GM21528 (cell line): ENCODE measurements around the gene SNX33.
"Not testable (repeated sequence)": the region's sequence is repeated elsewhere in the genome, so short reads cannot be mapped to it uniquely, and the experiment has no call there.

Experiments
- ATAC-seq: cut with Tn5 transposase; IDR thresholded peaks from one replicate; pipeline ENCODE4 v1.9.1; 2021; ENCODE audit warnings: mild to moderate bottlenecking, moderate library complexity; ENCODE audit not compliant: unreplicated experiment, low FRiP score

SNX33 gene

DNA sequence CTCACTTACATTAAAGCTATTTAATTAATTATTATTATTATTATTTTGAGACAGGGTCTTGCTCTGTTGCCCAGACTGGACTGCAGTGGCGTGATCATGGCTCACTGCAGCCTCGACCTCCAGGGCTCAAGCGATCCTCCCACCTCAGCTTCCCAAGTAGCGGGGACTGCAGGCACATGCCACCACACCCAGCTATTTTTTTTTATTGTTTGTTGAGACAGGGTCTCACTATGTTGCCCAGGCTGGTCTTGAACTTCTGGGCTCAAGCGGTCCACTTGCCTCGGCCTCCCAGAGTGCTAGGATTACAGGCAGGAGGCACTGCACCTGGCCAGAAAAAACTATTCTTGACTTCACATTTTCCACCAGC lies 30.6 kb downstream of the SNX33 start:
- not testable (repeated sequence) for ATAC-seq

DNA sequence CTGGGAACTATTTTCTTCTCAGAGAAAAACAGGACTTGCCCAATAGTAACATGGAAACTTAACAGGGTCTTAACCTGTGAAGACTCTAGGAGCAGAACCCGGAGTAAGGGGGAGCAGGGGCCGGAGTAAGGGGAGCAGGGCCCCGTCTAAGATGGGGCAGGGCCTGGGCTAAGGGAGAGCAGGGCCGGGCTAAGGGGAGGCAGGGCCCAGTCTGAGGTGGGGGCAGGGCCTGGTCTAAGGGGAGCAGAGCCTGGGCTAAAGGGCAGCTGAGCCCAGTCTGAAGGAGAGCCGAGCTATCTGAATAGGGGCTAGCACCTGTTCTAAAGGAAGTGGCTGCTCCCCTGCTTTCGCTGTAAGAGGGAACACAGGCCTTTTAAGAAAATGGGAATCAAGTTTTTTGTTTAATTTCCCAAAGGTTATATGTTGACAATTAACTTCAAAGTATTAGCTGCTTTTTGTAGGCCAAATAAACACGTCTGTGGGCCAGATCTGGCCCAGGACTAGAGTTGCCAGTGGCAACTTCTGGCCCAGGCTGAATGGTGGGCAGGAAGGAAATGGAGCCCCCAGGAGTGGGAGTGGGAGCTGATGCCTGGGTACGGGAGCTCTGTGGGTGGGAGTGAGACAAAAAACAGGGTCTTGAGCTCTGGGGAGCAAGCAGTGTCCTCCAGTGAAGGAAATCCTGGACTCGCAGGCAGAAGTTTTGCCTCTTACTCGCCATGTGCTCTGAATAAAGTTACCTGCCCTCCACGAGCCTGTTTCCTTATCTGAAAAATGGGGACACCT lies 32.5 kb downstream of the SNX33 start:
- no peak for ATAC-seq

DNA sequence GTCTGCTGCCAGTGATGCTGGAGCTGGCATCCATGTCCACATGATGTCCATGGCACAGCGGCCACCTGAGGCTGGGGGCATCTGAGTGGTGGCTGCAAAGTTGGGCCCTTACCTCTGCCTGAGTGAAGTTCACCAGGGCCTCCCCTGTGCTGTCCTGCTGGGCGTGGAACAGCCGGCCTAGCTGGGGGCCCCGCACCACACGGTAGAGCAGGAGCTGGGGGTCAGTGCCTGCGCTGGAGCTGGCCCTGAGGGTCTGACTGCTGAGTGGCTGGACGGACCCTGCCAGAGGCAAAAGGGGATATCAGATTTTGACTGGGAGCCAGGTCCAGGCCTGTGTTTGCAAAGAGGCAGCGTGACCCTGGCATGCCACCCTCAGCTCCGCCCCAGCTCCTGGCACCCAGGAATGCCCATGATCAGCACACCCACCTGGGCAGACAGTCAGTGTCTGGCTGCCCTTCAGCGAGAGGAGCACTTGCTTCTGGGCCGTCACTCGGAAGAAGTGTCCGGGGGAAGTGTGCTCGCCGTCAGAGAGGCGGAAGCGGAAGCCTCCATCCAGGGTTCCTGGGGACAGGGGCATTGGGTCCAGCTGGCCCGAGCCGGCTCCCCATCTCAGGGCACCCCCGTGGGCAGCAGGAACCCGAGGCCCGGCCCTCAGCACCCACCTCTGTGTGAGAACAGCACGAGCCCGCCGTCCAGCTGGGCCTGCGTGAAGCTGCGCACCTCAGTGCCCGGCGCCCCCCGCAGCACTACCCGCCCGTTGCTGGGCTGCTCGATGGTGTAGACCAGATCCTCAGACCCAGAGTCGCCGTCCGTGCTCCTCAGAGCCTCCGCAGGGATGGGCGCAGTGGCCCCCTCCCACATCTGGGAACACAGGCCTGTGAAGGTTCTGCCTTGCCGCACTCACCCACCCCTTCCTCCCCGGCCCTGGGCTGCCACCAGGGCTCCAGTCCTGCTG lies 34.7 kb downstream of the SNX33 start:
- ATAC-seq: no peak

DNA sequence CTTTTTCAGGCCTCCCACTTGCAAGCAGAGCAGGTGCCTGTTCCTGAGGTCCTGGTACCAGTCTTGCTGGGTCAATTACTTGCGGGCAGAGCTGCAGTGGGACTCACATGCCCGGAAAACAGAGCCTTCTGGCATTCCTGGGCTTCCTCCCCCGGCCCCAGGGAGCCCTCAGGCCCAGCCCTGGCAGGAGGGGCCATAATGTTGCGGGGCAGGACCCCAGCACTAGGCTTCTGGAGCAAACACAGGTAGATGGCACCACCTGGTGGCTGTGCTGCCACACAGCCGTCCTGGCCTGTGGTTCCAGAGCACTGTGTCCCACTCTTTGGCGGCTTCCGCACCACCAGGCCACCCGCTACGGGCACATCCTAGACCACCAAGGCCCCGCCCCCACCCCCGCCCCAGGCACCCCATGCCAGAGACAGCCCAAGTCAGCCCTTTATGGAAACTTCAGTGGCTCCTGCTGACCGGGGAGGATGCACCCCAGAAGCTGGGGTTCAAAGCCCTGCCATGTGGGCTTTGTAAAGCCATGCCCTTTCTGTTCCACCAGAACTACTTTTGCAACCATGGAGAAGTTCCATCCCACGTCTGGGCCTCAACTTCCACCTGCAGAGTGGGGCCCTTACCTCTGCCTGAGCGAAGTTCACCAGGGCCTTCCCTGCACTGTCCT lies 36.1 kb downstream of the SNX33 start:
- not testable (repeated sequence) for ATAC-seq

GRCh38 chr15:75684648-75685047 lies 36.9 kb downstream of the SNX33 start:
- ATAC-seq: no peak

DNA sequence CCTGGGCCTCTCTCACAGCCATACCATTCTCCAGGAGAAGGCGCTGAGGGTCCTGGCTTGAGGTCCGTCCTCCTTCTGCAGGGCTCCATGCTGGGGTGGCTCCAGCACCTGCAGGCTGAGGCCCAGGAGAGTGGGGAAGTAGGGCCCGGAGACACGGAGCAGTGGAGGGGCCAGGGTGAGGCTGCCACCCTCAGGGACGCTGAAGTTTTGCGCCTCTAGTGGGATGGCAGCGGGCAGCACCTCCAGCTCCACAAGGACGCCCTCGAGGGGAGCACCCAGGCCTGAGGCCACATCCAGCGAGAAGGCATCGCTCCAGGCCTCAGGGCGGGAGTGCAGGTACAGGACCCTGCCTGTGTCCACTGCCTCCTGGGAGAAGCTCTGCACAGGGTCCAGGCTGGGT lies 37.5 kb downstream of the SNX33 start:
- no peak for ATAC-seq

- not testable (repeated sequence) for ATAC-seq
These were observed 38.5 kb downstream of the SNX33 start for GRCh38 chr15:75686212-75686642.

GRCh38 chr15:75687486-75688277 lies 40.0 kb downstream of the SNX33 start:
- no peak for ATAC-seq

- ATAC-seq: no peak
These were observed 40.5 kb downstream of the SNX33 start for GRCh38 chr15:75688278-75688557.

GRCh38 chr15:75688831-75689230 lies 41.1 kb downstream of the SNX33 start:
- no peak for ATAC-seq

- ATAC-seq: not testable (repeated sequence)
These were observed 41.7 kb downstream of the SNX33 start for GRCh38 chr15:75689429-75689828.

GRCh38 chr15:75692311-75692710 lies 44.6 kb downstream of the SNX33 start:
- not testable (repeated sequence) for ATAC-seq

- ATAC-seq: not testable (repeated sequence)
These were observed 45.3 kb downstream of the SNX33 start for GRCh38 chr15:75693028-75693427.

GRCh38 chr15:75693501-75694240 lies 46.0 kb downstream of the SNX33 start:
- no peak for ATAC-seq

DNA sequence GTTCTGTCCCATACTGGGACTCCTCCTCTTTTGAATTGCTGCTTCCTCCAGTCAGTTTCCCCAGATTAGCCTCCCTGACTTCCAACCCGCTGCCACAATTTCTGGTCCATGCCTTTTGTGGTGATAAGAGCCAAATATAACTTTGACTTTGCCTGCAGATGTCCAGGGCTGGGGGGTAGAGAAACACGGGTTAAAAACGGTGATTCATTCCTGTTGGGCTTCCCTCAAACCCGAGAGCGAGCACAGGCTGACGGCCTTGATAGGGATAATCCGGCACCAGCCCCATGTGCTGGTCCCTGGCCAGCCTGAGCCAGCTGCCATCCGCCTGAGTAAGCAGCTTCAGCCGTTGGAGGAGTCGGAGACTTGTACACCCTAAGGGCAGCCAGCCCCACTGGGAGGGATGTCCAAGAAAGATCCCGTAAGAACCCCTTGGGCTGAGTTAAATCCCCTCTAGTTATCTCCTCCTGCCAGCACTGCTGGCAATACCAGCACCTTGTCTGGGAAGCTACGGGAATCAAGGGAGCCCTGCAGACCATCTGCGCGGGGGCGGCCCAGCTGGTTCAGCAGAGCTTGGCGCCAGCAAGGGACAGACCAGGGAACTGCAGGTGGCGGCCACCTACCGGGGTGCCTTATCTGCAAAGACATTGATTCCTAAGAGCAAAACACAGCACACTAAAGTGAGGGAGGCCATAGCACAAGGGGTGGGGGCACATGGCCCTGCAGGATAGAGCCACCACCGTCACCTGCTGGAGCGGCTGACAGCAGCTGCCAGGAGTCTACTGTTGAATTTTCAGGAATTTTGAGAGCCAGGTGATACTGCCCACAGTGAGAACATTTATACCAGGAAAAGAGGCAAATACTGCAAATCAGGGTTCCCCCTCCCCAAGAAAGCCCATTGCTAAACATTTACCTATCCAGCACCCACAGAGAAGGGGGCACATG lies 46.8 kb downstream of the SNX33 start:
- no peak for ATAC-seq

DNA sequence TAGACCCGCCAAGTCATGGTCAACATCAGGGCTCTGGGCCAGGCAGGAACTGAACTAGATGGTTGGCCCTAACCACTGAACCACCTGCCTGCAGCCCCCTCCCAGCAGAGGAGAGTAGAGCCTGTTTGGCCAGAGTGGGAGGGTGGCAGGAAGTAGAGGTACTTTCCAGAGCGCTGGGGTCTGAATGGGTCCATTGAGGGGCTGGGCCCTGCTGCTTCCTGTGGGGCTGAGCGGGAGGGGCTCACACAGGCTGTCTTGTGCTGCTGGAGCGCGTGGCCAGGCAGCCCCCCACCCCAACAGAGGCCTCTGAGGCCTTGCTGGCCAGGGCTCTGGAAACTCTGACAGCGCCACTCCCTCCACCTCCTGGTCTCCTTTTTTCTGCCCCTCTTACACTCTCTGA lies 47.5 kb downstream of the SNX33 start:
- no peak for ATAC-seq

GRCh38 chr15:75695634-75696310 lies 48.1 kb downstream of the SNX33 start:
- ATAC-seq: no peak

DNA sequence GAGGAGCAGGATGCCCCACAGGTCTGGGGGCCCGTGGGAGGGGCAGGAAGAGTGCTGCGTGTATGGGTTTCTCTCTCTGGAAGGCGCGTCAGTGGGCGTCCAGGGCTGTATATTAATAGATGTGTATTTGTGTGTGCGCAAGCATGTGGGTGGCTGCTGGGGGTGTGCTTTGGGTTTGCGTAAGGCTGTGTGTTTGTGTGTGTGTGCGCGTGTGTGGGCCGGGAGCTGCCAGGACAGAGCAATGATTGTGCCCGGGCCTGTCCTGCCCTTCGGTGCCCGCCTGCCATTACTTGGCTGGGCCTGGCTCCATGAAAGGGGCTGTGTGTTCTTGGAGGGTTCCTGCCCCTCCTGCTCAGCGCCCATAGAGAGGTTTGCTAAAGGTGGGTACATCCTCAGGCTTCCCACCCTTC lies 48.6 kb downstream of the SNX33 start:
- no peak for ATAC-seq
